ENCODE data around the gene AFF2. TPM values are rescaled to one million over a fixed set of nuclear protein-coding genes. Genes with fewer than 3 reads are reported as not detected.

The AFF2 gene
- total and polyA plus RNA-seq, 4 donors = 1.2 to 13.0 (median 3.9) TPM

- ATAC-seq (ENCODE audit: insufficient read depth, low FRiP score) (no peak), DNase-seq (peak in 2 of 3 donors; percentile 13 to 32)
Observed at GRCh38 chrX:148741441-148741840, 241.0 kb downstream of the AFF2 start.

DNA sequence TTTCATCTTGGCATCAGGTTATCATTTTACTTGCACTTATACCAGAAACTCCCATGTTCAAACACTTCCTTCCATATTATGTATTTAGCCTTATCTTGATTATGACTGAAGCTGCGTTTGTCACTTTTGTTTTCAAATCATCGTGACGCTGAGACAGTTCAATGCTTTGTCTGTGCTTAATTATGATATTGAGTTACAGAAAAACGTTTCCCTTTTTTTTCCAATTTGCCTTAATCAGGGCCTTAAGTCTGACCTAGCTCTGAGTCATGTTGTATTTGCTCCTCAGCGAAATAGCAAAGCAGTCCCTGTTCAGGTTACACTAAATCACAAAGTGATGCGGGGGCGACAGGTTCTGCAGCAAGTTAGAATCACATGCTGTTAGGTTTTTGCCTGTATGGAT is 254.7 kb downstream of the AFF2 start:
- Histone ChIP-seq H3K4me1 (ENCODE audit: control insufficient read depth in 5 of 5, insufficient read depth in 5 of 5, low read length in 5 of 5) (no peaks in the 10 kb centered on the region), H3K9me3 (ENCODE audit: control insufficient read depth in 4 of 4, insufficient read depth in 3 of 4, low read length in 3 of 4) (no peaks in the 10 kb centered on the region), H3K36me3 (ENCODE audit: control insufficient read depth in 4 of 4, insufficient read depth in 4 of 4, low read length in 4 of 4) (no peaks in the 10 kb centered on the region), H3K9ac (ENCODE audit: insufficient read depth in 1 of 2, low read length in 2 of 2) (no peak overlapping the region), H3K4me3 (no peak overlapping the region), H3K27me3 (ENCODE audit: control insufficient read depth in 3 of 3, insufficient read depth in 3 of 3, low read length in 2 of 3) (no peaks in the 10 kb centered on the region), H3K27ac (ENCODE audit: low read depth in 1 of 2, low read length in 1 of 2) (no peak overlapping the region)
- DNase-seq (no peak), ATAC-seq (ENCODE audit: insufficient read depth, low FRiP score) (no peak)
- 54 to 67% methylated on average over 7 of the region's 7 CpGs for whole genome bisulfite sequencing, 2 donors
- TF ChIP-seq, protein P1, sequence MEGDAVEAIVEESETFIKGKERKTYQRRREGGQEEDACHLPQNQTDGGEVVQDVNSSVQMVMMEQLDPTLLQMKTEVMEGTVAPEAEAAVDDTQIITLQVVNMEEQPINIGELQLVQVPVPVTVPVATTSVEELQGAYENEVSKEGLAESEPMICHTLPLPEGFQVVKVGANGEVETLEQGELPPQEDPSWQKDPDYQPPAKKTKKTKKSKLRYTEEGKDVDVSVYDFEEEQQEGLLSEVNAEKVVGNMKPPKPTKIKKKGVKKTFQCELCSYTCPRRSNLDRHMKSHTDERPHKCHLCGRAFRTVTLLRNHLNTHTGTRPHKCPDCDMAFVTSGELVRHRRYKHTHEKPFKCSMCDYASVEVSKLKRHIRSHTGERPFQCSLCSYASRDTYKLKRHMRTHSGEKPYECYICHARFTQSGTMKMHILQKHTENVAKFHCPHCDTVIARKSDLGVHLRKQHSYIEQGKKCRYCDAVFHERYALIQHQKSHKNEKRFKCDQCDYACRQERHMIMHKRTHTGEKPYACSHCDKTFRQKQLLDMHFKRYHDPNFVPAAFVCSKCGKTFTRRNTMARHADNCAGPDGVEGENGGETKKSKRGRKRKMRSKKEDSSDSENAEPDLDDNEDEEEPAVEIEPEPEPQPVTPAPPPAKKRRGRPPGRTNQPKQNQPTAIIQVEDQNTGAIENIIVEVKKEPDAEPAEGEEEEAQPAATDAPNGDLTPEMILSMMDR (IDR thresholded peaks at IDR 0.05; ENCODE audit: control extremely low read depth, extremely low read depth) = no peak

More at GRCh38 chrX:148741441-148741840, 241.0 kb downstream of the AFF2 start:
- no peak overlapping the region for H3K27ac ChIP-seq (ENCODE audit: low read depth in 1 of 2, low read length in 1 of 2)
- 55 to 87% methylated on average over 6 of the region's 6 CpGs for WGBS, 2 donors
- TF ChIP-seq, protein P1 (IDR thresholded peaks at IDR 0.05; ENCODE audit: control extremely low read depth, extremely low read depth) = no peak
- H3K9me3 ChIP-seq (ENCODE audit: control insufficient read depth in 4 of 4, insufficient read depth in 3 of 4, low read length in 3 of 4) = no peaks in the 10 kb centered on the region
- H3K9ac ChIP-seq (ENCODE audit: insufficient read depth in 1 of 2, low read length in 2 of 2) = no peak overlapping the region
- no peak overlapping the region for H3K4me3 ChIP-seq
- H3K27me3 ChIP-seq (ENCODE audit: control insufficient read depth in 3 of 3, insufficient read depth in 3 of 3, low read length in 2 of 3) = peaks cover 0 to 2% (median 0%) of the 10 kb centered on the region in 3 donors
- no peaks in the 10 kb centered on the region for H3K36me3 ChIP-seq (ENCODE audit: control insufficient read depth in 4 of 4, insufficient read depth in 4 of 4, low read length in 4 of 4)
- H3K4me1 ChIP-seq (ENCODE audit: control insufficient read depth in 5 of 5, insufficient read depth in 5 of 5, low read length in 5 of 5) = no peaks in the 10 kb centered on the region

DNA sequence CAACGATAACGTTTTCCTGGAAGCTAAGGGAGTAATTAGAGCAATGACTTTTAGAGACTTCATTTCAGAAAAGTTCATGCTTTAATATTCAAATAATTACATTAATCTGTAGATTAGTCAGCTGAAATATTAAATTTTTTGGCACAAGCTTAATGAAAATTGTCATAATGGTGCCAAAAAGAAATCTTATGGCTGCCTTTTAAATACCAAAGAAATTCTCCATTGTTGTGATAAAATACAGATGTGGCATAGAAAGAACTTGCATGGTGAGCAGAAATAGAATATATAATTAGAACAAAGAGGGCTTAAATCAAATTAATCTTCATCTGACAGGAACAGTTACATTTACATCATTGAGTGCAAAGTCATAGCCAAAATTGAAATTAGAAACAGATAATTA is 263.5 kb downstream of the AFF2 start:
- Histone ChIP-seq H3K9ac (ENCODE audit: insufficient read depth in 1 of 2, low read length in 2 of 2) (no peak overlapping the region), H3K27ac (ENCODE audit: low read depth in 1 of 2, low read length in 1 of 2) (no peak overlapping the region), H3K4me1 (ENCODE audit: control insufficient read depth in 5 of 5, insufficient read depth in 5 of 5, low read length in 5 of 5) (no peaks in the 10 kb centered on the region), H3K36me3 (ENCODE audit: control insufficient read depth in 4 of 4, insufficient read depth in 4 of 4, low read length in 4 of 4) (no peaks in the 10 kb centered on the region), H3K9me3 (ENCODE audit: control insufficient read depth in 4 of 4, insufficient read depth in 3 of 4, low read length in 3 of 4) (no peaks in the 10 kb centered on the region), H3K27me3 (ENCODE audit: control insufficient read depth in 3 of 3, insufficient read depth in 3 of 3, low read length in 2 of 3) (peaks cover 0 to 2% (median 0%) of the 10 kb centered on the region in 3 donors), H3K4me3 (no peak overlapping the region)
- TF ChIP-seq, protein P1 (IDR thresholded peaks at IDR 0.05; ENCODE audit: control extremely low read depth, extremely low read depth) = no peak
- WGBS, 2 donors = 66 to 81% methylated on average over 2 of the region's 2 CpGs
- peak in 2 of 3 donors; percentile 73 to 82 for DNase-seq
- ATAC-seq (ENCODE audit: insufficient read depth, low FRiP score) = no peak

DNA sequence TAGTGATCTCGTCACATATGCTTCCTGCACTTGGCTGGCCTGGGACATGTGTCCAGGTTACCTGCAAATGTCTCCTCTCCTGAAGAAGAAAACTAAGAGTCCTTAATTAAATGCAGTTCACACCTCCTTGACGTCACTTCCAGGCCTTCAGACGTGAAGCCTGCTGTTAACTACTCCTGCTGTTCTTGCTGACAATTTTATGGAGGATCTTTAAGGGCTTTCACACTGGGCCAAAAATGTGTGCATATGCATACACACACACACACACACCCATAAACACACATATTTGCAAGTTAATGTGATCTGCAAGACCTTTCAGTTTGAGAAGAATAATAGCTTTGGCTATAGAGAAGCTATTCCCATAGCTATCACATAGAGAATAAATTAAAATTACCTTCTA is 267.9 kb downstream of the AFF2 start:
- Histone ChIP-seq H3K4me1 (ENCODE audit: control insufficient read depth in 5 of 5, insufficient read depth in 5 of 5, low read length in 5 of 5) (no peaks in the 10 kb centered on the region), H3K9me3 (ENCODE audit: control insufficient read depth in 4 of 4, insufficient read depth in 3 of 4, low read length in 3 of 4) (no peaks in the 10 kb centered on the region), H3K9ac (ENCODE audit: insufficient read depth in 1 of 2, low read length in 2 of 2) (no peak overlapping the region), H3K27ac (ENCODE audit: low read depth in 1 of 2, low read length in 1 of 2) (no peak overlapping the region), H3K4me3 (no peak overlapping the region), H3K27me3 (ENCODE audit: control insufficient read depth in 3 of 3, insufficient read depth in 3 of 3, low read length in 2 of 3) (no peaks in the 10 kb centered on the region), H3K36me3 (ENCODE audit: control insufficient read depth in 4 of 4, insufficient read depth in 4 of 4, low read length in 4 of 4) (no peaks in the 10 kb centered on the region)
- TF ChIP-seq, protein P1 (IDR thresholded peaks at IDR 0.05; ENCODE audit: control extremely low read depth, extremely low read depth) = no peak
- 68 to 92% methylated on average over 3 of the region's 3 CpGs for WGBS, 2 donors
- no peak for DNase-seq
- no peak for ATAC-seq (ENCODE audit: insufficient read depth, low FRiP score)
